SK-MEL-5 (cell line): Measurements from ENCODE around the gene KCNK2. TPM values are rescaled to one million over a fixed set of nuclear protein-coding genes. Genes with fewer than 3 reads are reported as not detected.

Source experiments
- DNase-seq: peaks from one replicate; pipeline ENCODE4 v3.0.0-alpha.2; 2016; ENCODE audit warnings: low read depth, low spot score
- in situ Hi-C: cut with HindIII; loops from 2 replicates; pipeline ENCODE4 v1.10.0; 2016; ENCODE audit warnings: low sequenced_read_pairs, high pct_unique_total_duplicates, low pct_unique_long_range_greater_than_20kb
- total RNA-seq: library from RNA; depleted of rRNA; stranded (reverse); fragments of >200 nt; shearing (Covaris generic); gene quantifications from 2 replicates; pipeline ENCODE4 v1.2.3, GENCODE V29; 2014

The KCNK2 gene
- total RNA-seq, 1 experiment from 2014 or later, result 2.0 TPM

DNA sequence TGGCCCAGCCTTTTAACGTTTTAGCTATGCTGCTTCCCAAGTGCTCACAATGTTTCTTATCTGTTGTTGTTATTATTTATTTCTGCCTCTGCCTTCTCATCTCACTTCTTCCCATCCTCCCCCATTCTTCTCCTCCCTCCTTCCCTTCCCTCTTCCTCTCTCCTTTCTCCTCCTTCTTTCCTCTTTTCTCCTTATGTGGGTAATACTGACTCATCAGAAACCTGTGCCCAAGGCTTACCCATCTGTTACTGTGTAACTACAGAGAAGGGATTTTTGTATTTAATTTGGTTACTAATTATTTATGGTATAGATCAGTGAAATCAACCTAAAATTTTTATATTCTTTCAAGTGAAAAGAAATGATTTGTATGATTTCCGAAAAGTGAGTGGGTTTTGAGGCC lies 120.3 kb downstream of the KCNK2 start:
- in situ Hi-C loops, result no loop called here
- no peak for DNase-seq

DNA sequence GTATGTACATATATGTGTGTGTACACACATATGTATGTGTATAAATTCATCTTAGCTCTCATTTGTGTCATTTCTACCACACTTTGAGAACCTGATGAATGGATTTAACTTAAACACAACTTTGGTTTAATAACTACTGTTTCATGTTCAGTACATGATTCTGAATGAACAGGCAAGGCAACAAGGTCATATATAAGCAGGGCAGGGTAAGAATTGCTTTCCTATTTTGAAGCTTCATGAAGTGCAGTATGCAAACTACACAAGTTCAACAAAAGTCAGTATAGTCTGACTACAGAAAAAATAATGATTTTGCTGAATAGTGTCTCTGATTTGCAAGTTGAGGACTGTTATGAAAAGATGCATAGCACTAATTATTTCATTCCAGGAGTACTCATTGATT lies 127.6 kb downstream of the KCNK2 start:
- no peak for DNase-seq
- in situ Hi-C loops, result no loop called here

DNA sequence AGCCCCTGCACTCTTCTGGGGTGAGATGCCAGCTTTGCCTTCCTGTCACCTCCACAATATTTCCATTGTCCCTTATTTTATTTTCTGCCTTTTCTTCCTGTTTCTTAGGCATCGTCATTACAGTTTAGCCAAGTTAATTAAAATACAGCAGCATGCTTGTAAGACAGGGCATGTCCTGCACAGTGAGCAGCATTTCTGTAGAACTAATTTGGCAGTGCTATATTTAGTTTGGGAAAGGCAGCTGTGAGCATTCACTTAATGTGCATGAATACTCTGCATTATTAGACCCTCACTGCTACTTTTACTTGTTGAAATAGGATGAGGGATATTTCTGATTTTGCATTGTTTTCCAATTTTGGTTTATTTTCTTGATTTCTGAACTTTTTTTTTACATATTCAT lies 133.3 kb downstream of the KCNK2 start:
- in situ Hi-C loops, result no loop called here

DNA sequence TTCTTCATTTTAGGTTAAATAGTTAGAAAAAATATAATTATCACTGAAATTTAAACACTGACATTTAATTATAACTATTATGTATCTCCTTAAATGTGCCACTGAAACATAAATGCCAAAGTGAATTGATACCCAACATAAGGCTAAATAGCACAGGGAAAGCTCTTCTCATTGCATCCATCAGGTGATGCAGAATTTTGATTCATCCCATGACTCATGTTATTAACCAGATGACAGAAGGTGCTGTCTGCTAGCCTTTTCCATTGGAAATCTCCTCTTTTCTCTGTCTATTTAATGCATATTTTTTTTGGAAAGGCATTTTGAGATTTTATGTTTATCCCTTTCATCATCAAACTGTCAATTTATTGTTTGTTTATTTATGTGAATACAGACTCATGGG lies 136.8 kb downstream of the KCNK2 start:
- DNase-seq, result no peak
- in situ Hi-C loops, result no loop called here

More for the DNA sequence above, 133.3 kb downstream of the KCNK2 start:
- no peak for DNase-seq

DNA sequence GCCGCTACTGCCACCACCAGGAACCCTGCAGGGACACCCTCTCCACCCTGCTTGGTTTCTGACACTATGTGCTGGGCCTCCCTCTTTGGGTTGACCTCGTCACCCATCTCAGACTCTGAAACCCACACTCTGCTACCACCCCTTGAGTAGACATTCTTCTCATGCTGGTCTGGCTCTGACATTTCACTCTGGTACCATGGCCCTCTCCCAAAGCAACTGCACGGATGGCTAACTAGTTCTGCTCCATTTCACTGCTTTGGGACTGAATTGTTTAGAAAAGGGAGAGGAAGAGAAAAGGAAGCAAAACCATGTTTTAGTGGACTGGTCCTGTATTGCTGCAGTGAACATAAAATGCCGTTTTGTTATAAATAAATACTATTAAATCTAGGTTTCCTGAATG lies 137.8 kb downstream of the KCNK2 start:
- in situ Hi-C loops, result no loop called here
- DNase-seq, result no peak

DNA sequence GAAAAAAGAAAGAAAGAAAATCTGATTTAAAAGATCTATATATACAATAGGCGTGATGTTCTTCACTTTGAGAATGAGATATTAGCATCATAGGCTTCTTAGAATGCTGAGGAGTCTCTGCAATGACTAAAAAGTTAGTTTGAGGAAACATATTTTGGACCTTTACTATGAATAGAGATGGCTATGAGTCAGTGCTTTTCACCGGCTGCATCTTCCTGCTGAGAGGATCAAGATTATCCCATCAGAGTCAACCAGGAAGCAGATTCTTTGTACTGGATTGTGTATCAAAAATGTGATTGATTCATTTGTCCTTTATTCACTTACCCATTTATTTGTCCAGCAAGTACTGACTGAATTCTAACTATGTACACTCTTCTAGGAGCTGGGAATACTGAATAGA lies 144.2 kb downstream of the KCNK2 start:
- DNase-seq, result no peak
- in situ Hi-C loops, result no loop called here

DNA sequence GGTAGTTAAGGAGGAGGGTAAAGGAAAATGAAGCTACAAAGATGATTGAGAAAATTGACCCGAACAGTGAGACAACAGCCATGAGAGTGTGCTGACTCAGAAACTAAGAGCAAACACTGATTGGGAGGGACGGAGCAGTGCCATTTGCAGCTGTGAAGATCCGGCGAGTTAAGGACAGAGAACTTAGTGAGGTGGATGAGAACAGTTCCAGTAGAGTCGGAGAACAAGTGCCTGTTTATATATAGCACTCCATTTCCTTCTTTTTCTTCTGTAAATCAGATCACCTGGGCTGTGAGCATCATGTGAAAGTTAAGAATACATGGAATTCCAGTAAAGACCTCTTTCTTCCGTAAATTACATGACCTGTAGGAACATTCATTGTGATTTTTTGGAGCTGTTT lies 145.7 kb downstream of the KCNK2 start:
- no peak for DNase-seq
- in situ Hi-C loops, result no loop called here

DNA sequence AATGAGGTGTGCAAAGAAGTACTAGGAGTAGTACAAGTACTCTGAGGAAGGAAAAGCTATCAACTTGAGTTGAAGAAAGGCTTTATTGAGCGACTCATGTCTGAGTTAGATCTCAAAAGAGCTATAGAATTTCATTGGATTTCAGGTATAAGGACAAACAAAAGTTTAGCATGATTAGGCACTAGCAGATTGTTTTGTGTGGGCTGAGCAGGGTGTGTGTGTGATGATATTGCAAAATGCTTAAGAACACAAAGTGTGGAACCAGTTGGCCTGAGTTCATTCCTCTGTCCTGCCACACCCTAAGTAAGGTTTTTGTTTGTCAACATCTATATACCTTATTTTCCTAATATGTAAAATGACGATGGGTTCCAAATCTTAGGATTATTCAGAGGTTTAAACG lies 158.9 kb downstream of the KCNK2 start:
- DNase-seq, result no peak
- in situ Hi-C loops, result no loop called here

DNA sequence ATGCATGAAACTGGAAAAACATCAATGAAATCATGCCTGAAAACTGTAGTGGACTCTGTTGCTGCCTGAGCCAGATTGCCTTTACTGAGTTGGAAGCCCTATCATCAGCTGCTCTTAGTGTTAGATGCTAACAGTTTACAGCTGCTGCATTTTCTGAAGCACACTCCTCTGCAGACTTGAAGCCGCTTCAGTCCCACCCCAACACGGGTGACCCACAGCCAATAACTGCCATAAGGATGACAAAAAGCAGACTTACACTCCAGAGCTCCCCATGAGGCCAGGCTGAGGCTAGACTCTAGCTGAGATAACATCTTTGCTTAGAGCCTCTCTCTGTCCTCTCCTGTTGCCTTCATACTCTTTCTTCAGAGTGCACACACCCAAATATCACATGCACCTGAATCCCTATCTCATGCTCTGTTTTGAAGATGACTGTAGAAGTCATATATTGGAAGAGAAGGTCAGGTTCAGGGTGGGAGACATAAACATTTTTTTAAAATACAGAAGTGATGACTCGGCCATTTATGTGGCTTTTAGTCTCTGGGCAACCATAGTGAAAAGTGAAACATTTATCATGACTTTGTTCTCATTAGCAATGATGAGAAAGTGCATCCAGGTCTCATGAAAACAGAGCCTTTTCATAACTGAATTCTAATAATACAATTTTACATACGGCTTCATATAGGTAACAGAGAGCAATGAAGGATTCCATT lies 161.0 kb downstream of the KCNK2 start:
- in situ Hi-C loops, result no loop called here
- DNase-seq, result no peak

DNA sequence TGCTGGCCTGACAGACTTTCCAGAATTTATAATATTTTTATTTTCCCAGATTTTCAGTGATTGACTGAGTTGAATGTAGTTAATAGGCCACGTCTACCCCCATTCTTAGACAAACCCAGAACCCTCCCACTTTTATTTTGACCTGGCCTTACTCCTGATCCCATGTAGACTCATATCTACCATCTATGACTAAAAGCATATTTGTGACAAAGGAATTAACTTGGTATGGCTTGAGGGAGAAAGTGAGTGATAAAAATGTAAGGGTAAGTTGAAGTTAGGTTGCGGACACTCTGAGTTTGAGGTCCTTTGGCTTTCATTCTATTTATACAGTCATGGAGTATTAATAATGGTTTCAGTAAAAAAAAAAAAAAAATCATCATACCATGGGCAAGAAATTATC lies 168.4 kb downstream of the KCNK2 start:
- DNase-seq, result no peak
- in situ Hi-C loops, result no loop called here

DNA sequence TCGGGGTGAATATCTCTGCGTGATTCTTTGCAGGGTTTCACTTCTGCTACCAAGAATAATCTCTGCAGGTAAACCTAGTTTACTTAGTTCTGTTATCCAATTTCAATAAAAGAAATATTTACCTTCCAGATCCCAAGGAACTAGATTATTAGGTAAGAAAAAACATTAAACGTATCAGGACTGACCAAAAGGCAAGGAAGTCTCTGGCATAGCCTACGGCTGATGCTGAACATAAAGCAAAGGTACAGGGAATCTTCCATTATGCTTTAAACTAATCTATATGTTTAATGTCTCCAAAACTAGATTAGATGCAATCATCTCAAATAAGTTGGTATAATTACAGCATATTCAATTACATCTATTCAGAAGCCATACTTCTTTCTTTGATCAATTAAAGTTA lies 168.9 kb downstream of the KCNK2 start:
- no peak for DNase-seq
- in situ Hi-C loops, result no loop called here

DNA sequence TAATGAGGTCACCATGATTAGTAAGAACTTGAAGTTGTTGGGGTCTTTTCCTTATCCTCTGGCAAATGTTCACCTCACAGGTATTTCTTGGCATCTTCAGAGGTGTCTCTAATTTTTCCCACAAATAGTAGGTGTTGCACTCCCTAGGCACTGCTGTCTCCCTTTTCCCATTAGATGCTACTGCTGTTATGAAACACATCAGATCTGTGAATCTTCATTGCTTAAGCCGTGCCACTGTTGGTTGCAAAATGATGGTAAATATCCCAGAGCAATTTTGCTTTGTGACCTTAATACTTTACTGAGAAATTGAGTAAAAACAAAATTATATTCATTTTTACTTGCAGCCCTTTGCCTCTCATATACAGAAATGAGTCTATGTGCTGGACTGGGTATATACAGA lies 169.6 kb downstream of the KCNK2 start:
- DNase-seq, result no peak
- in situ Hi-C loops, result no loop called here

DNA sequence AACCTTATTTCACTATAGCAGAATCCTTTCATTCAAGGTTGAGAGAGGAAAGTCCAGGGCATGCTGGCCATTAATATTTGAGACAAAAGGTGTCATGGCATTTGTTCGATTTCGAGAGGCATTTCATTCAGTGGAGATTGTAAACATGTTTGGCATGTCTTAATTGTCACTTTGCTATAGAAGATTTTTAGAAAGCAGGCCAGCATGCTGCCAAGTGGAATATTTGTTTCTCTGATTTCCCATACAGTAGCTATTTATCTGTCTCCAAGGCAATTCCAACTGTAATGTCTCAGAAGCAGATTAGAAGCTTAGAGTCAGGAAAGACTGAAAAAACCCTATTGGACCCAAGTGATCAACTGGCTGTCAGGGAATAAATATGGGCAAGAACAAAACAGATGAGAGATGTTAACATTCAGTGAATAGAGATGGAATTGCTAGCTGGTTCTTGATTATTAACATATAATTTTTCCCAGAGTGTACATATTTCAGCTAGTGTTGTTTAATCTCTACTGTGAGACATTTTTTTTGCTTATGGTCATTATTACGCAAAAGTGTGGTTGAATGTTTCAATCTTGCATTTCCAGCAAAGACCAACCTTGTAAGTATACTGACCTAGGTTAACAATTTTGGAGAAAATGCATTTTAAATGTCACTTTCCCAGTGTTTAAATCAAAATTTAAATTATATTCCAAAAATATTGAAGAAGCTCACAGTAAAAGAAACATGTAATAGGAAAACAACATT lies 174.6 kb downstream of the KCNK2 start:
- in situ Hi-C loops, result no loop called here
- DNase-seq, result no peak

DNA sequence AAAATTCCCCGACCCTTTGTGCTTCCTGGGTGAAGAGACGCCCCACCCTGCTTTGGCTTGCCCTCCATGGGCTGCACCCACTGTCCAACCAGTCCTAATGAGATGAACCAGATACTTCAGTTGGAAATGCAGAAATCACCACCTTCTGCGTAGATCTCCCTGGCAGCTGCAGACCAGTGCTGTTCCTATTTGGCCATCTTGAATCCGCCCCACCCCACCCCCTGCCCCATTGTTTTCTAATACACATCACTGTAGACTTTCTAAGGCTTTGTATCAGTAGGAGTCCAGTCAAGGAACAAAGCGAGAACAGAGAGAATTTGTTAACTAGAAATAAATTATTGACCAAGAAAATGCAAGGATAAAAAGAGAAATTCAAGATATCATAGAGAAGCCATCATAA lies 178.2 kb downstream of the KCNK2 start:
- no peak for DNase-seq
- in situ Hi-C loops, result no loop called here

DNA sequence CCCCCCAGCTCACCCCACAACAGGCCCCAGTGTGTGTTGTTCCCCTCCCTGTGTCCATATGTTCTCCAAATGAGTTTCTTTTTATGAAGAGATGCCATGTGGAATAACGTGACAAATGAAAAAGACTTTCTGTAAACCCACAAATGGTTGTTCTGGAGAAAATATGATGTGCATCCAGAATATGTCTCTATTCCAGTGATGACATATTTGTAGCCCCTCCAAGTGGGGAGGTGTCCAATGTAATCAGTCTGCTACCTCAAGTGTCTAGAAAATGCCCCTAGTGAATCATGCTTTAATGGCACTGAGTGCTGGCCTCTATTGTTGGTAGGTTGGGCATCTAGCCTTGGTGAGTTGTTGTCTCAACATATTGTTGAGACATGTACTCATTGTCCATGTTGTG lies 179.6 kb downstream of the KCNK2 start:
- in situ Hi-C loops, result no loop called here
- DNase-seq, result no peak

DNA sequence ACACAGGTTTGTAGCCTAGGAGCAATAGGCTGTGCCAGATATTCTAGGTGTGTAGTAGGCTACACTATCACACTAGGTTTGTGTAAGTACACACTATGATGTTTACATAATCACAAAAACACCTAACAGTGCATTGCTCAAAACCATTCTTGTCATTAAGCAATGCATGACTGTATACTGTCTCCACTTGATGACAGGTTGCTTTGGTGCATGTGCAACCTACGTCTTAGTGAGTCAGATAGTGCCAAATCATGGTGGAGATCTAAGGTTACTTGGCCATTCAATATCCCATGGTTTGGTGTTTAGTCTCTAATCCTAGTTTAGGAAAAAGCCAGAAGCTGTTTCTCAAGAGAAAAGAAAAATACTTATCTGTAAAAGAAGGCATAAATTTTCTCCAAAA lies 181.1 kb downstream of the KCNK2 start:
- no peak for DNase-seq
- in situ Hi-C loops, result no loop called here

DNA sequence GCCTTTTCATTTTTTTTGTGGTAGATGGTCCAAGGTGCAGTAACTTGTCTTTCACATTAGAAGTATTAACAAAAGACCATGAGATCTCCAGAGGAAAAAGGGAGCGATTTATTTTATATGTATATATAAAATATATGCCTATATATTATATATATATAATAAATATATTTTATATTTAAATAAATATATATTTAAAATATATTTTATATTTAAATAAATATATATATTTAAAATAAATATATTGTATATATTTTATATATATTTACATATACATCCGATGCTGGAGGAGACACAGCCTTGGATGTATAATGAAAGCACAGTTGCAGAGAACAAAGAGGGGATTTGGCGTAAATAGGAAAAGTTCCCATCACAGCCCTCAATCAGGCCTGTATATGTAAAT lies 182.1 kb downstream of the KCNK2 start:
- DNase-seq, result no peak
- in situ Hi-C loops, result no loop called here

DNA sequence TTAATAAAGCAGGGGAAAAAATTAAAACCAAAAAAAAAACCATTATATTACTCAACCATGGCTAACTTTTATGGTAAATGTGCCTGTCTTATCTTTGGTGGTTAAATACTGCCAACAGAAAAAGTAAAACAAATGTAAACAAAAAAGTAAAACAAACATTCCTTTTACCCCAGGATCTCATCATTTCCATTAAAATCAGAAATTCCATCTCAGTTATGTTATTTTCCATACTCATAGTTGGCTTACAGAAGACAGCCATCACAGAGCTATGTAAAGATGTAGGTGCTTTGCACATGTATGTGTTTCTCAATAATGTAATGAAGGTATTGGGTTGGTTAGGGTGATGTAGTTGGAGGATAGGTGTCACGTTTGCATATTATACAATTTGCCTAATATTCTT lies 185.0 kb downstream of the KCNK2 start:
- no peak for DNase-seq
- in situ Hi-C loops, result no loop called here

DNA sequence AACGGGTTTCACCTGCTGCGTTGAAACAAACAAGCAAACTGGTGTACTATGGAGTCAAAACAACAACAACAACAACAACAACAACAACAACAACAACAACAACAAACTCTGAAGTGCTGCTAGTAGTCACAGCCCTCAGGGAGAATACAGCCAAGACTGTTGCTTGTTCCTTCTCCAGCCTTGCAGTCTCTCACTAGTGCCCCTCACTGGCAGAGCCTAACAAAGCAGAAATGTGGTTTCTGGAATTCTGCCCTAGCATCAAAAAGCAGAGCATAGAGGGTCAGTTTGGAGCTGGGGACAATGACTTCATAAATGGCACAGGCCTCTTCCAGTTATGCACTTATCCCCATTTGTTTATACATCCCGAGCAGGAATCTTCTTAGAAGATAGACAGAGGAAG lies 187.4 kb downstream of the KCNK2 start:
- DNase-seq, result peak; percentile 38
- in situ Hi-C loops, result no loop called here
